Epidermal melanocyte (primary cell): ENCODE measurements around the gene ATAD5.
"Not testable (repeated sequence)": the region's sequence is repeated elsewhere in the genome, so short reads cannot be mapped to it uniquely, and the experiment has no call there.

ENCODE experiments used
- DNase-seq: peaks from one replicate; pipeline ENCODE4 v3.0.0; 2011; ENCODE audit warnings: low spot score; ENCODE audit not compliant: insufficient read length

ATAD5 gene

GRCh38 chr17:30906101-30906911 is 74.5 kb downstream of the ATAD5 start, which contains the start of gene TEFM:
TEFM (minus strand) TSS chr17:30906238; CDS start chr17:30906198, 40 bp downstream.
- peak; percentile 91 for DNase-seq

- no peak for DNase-seq
Observed at GRCh38 chr17:30908717-30909420, 77.1 kb downstream of the ATAD5 start.

- not testable (repeated sequence) for DNase-seq
Observed at GRCh38 chr17:30910151-30910550, 78.4 kb downstream of the ATAD5 start.

GRCh38 chr17:30913955-30914354 is 82.2 kb downstream of the ATAD5 start:
- DNase-seq = no peak

GRCh38 chr17:30915833-30916611 is 84.3 kb downstream of the ATAD5 start:
- DNase-seq = no peak

- no peak for DNase-seq
Observed at GRCh38 chr17:30917050-30917449, 85.3 kb downstream of the ATAD5 start.

GRCh38 chr17:30920282-30920681 is 88.5 kb downstream of the ATAD5 start:
- no peak for DNase-seq

GRCh38 chr17:30920683-30921543 is 89.1 kb downstream of the ATAD5 start:
- no peak for DNase-seq

- DNase-seq = no peak
Observed at GRCh38 chr17:30921544-30922196, 89.9 kb downstream of the ATAD5 start, which contains the start of gene ADAP2. ADAP2 (plus strand) TSS chr17:30921945; CDS start chr17:30922015, 70 bp downstream.

GRCh38 chr17:30922235-30923030 is 90.7 kb downstream of the ATAD5 start:
- DNase-seq = no peak

- DNase-seq = no peak
Observed at GRCh38 chr17:30924341-30924740, 92.6 kb downstream of the ATAD5 start.

- no peak for DNase-seq
Observed at GRCh38 chr17:30926516-30926915, 94.8 kb downstream of the ATAD5 start.

GRCh38 chr17:30927756-30928155 is 96.0 kb downstream of the ATAD5 start:
- DNase-seq = no peak

- DNase-seq = no peak
Observed at GRCh38 chr17:30928584-30928983, 96.8 kb downstream of the ATAD5 start.

- DNase-seq = no peak
Observed at GRCh38 chr17:30929081-30929633, 97.4 kb downstream of the ATAD5 start.

GRCh38 chr17:30929861-30930260 is 98.1 kb downstream of the ATAD5 start:
- not testable (repeated sequence) for DNase-seq

GRCh38 chr17:30930495-30930894 is 98.7 kb downstream of the ATAD5 start:
- no peak for DNase-seq

GRCh38 chr17:30931582-30931981 is 99.8 kb downstream of the ATAD5 start:
- not testable (repeated sequence) for DNase-seq

GRCh38 chr17:30933966-30934365 is 102.2 kb downstream of the ATAD5 start:
- no peak for DNase-seq
